ENCODE results near the gene TOM1L2.

Gene TOM1L2

DNA sequence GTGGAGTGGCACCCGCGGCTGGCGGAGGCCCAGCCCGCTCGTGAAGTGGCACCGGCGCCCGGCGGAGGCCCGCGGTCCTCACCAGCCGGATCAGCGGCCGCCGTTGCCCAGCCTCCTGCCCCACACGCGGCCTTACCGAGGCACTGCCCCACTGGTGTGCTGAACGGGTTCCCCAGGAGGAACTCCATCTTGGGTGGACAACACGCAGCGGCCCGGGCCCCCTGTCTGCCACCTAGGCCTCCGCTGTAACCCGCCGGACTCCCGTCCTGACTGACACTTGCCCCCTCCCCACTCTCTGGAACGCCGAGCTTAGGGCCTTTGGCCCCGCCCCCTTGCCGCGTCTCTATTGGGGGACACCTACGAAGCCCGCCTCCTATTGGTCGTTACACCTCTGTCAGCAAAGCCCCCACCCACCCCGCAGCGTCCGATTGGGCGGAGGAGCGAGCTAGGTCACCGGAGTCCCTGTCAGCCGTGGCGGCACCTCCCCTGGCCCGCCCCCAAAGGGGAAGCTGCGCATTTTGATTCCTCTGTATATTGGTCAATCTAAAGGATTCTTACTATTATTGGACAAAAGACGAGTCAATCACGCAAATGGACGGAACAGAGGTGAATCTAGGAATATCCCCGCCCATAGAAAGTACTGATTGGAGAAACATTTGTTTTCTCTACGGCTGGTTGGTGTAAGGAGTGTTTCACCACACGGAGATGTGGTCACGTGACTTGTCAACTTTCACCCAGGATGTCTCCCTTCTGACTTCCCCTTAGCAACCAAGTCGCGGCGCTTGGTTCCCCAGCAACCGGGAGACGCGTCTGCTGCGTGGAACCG is at the start of gene TOM1L2, which contains the start of gene DRC3:
Gene TOM1L2, minus strand, starts transcription at position 275 of the 826 bp plus-strand sequence. Its CDS starts 87 bp downstream, at position 188.
Gene DRC3, plus strand, starts transcription at position 737 of the 826 bp plus-strand sequence. CDS start 4,737 bp downstream, outside the sequence.
- TF ChIP-seq, protein P1, sequence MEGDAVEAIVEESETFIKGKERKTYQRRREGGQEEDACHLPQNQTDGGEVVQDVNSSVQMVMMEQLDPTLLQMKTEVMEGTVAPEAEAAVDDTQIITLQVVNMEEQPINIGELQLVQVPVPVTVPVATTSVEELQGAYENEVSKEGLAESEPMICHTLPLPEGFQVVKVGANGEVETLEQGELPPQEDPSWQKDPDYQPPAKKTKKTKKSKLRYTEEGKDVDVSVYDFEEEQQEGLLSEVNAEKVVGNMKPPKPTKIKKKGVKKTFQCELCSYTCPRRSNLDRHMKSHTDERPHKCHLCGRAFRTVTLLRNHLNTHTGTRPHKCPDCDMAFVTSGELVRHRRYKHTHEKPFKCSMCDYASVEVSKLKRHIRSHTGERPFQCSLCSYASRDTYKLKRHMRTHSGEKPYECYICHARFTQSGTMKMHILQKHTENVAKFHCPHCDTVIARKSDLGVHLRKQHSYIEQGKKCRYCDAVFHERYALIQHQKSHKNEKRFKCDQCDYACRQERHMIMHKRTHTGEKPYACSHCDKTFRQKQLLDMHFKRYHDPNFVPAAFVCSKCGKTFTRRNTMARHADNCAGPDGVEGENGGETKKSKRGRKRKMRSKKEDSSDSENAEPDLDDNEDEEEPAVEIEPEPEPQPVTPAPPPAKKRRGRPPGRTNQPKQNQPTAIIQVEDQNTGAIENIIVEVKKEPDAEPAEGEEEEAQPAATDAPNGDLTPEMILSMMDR (IDR thresholded peaks at IDR 0.05; ENCODE audit: extremely low read depth, missing control alignments): no peak
- DNase-seq (ENCODE audit: low spot score): peak; percentile 98

DNA sequence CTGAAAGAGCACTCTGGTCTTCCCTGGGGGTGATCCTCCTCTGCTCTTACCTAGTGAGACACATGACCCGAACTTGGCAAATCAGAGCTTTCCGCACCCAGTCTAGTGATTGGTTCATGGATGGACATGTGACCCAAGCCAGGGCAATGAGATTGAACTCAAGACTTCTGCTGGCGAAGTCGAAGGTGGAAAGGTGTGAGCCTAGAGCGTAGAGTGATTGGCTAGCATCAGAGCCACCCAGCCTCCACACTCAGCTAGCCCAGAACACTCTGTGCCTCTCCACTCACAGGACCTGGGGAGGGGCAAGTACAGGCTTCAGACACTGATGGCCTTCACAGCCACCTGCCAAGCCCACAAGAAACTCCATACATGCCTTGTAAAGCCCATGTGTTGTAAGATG is 49.2 kb upstream of the TOM1L2 start:
- TF ChIP-seq, protein P1 (IDR thresholded peaks at IDR 0.05; ENCODE audit: extremely low read depth, missing control alignments): no peak

DNA sequence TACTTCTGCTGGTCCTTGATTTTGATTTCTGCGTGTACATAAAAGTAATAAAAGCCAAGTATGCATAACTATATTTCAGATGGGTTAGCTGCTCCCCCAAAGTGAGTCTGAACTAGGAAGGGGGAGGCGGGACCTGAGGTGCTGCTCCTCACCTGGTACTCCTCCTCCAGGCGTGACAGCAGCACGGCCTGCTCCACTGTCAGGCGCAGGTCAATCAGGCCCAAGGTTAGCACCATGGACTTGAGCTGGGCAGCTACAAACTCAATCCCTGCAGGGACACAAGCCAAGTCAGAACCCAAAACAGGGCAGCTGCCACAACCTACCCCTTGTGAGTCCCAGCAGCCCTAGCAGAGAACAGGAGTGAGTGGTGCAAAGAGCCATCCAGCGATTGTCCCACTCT is 48.8 kb upstream of the TOM1L2 start:
- TF ChIP-seq, protein P1 (IDR thresholded peaks at IDR 0.05; ENCODE audit: extremely low read depth, missing control alignments): no peak
- no peak for DNase-seq (ENCODE audit: low spot score)

More for the DNA sequence above, 49.2 kb upstream of the TOM1L2 start:
- DNase-seq (ENCODE audit: low spot score): no peak

DNA sequence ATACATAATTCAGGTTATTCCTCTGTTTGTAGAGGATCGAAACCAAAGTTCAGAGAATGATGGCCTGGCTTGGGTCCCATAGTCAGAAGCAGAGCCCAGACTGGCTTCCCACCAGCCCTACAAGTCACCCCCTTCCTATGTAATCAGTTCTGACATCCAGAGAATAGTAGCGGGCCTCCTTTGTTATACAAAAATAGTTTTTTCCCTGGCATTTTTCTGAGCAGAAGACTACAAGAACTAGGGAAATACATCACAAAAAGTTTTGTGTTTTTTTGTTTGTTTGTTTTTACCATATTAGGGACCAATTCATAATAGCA is 47.6 kb upstream of the TOM1L2 start:
- TF ChIP-seq, protein P1 (IDR thresholded peaks at IDR 0.05; ENCODE audit: extremely low read depth, missing control alignments): no peak

DNA sequence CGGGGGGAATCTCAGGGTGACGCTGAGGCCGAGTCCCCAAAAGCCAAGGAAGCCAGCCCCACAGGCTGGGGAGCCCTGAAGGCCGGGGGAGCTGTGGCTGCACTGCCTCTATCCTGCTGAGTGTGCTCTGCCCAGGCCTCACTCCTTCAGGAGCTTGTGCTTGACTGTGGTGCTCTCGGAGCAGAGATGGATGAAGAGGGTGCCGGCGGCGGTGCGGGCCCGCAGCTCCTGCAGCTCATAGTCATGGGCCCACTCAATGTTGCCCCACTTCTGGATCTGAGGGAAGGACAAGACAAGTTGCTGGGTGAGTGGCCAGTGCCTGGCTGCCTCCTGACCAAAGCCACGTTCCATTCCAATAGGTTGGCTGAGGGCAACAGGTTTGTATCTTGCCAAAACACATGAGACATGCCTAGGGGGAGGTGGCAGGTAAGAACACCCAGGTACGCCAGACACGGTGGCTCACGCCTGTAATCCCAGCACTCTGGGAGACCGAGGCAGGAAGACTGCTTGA is 46.3 kb upstream of the TOM1L2 start:
- TF ChIP-seq, protein P1 (IDR thresholded peaks at IDR 0.05; ENCODE audit: extremely low read depth, missing control alignments): no peak
- no peak for DNase-seq (ENCODE audit: low spot score)

More for the DNA sequence above, 47.6 kb upstream of the TOM1L2 start:
- no peak for DNase-seq (ENCODE audit: low spot score)

DNA sequence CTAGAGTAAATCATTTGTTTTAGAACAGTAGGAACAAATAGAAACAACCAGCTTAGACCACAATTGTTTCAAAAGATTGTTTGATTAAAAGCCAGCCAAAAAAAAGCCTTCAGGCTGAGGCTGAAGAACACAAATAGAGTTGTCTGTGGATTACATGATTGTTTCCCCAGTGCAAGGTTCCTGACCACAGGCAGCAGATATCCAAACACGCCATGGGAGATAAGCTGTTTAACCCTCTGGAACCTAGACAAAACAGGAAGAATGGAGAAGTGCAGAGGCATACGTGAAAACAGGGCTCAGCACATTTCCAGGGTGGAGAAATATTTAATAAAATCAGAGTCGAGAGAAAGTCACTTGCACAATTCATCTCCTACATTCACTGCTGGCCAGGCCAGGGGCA is 45.8 kb upstream of the TOM1L2 start:
- TF ChIP-seq, protein P1 (IDR thresholded peaks at IDR 0.05; ENCODE audit: extremely low read depth, missing control alignments): no peak
- no peak for DNase-seq (ENCODE audit: low spot score)

DNA sequence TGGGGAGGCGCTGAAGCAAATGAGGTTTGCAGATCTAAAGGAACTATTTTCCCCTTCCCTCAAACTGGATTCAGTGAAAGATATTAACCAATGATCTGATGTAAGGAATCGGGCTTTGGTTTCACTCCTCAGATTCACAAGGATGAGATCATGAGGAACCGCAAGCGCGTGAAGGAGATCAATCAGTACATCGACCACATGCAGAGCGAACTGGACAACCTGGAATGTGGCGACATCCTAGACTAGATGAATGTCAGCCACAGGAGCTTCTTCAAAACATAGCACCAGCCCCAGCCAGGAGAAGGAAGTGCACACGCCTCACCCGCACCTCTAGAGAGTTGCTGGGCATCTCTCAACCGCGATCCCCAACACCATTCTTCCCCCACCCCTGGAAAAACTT is 44.2 kb upstream of the TOM1L2 start:
- TF ChIP-seq, protein P1 (IDR thresholded peaks at IDR 0.05; ENCODE audit: extremely low read depth, missing control alignments): no peak
- DNase-seq (ENCODE audit: low spot score): no peak

All from GM20000 (cell line).